HG03280 (cell line): ENCODE measurements around the gene LPAR4.
"Not testable (repeated sequence)": the region's sequence is repeated elsewhere in the genome, so short reads cannot be mapped to it uniquely, and the experiment has no call there.

ENCODE experiments used
- ATAC-seq: cut with Tn5 transposase; IDR thresholded peaks from one replicate; pipeline ENCODE4 v1.9.1; 2021; ENCODE audit warnings: mild to moderate bottlenecking, moderate library complexity; ENCODE audit not compliant: unreplicated experiment

The LPAR4 gene, protein sequence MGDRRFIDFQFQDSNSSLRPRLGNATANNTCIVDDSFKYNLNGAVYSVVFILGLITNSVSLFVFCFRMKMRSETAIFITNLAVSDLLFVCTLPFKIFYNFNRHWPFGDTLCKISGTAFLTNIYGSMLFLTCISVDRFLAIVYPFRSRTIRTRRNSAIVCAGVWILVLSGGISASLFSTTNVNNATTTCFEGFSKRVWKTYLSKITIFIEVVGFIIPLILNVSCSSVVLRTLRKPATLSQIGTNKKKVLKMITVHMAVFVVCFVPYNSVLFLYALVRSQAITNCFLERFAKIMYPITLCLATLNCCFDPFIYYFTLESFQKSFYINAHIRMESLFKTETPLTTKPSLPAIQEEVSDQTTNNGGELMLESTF

DNA sequence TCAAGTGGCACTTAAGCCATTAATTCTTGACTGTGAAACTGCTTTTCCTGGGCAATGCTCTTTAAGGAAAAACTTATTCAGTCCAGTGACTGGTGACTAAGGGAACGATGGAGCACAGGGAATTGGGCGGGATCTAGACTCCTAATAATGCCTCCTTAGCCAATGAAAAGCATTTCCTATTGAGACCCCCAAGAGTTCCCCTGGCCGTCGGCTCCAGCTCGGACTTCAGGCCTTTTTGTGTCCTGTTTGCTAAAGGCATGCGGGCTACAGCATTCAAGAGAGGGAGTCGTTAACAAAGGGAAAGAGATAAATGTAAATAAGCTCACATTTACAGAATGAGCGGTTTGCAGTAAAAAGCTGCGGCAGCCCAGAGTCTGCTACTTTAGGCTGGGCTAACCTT lies at the start of gene LPAR4:
LPAR4 (plus strand) TSS at position 232 of the 400 bp plus-strand sequence. CDS start 7,150 bp downstream, outside the sequence.
- ATAC-seq: no peak

DNA sequence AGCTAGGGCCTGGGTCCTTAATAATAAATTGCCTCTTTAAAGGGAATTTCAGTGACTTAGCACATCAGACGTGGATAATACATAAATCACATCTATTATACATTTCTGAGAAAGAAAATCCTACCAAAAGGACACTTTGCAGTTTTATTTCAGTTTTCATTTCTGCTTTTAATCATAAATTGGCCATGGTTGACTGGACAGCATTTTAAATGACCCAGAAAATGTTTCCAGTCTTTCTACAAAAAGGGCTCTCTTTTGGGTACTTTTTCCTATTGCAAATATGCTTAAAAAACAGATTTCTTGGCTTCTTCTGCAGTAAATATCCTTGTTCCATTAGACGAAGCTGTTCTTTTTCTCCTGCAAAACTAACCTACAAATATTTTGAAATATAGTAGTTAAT lies 41.4 kb upstream of the LPAR4 start:
- ATAC-seq: no peak

DNA sequence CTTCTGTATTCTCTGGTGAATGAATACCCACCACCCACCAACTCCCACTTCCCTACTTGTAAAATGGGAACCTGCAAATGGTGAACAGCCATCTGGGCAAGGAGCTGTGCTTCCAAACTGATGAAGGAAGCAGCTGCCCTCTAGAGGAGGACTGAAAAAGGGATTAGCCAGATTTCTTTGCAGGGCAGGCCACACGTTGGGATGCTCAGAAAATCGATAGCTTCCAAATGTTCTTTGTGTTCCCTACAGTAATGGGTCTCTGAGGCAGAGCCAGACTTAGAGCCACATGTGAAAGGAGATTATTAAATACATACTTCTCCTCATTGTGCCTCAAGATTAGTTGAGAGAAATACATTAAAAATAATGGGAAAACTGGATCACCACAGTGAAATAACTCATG lies 39.3 kb upstream of the LPAR4 start:
- no peak for ATAC-seq

DNA sequence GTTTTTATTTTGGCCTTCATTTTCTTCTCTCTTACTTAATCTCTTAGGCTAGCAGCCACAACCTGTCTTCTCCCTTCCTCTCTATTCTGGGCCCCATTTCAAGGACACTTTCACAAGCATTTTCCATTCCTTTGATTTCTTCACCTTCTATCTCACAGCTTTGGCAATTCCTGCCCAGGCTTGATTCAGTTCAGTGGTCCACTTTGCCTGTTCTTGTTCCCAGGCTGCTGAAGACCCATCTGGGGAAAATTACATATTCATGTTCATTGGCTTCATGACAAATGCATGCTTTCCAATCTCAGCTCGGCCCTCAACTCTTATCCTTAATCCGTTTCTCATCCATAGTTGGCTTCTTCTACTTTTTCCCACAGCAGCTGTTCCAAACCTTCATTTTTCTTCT lies 38.7 kb upstream of the LPAR4 start:
- ATAC-seq: no peak

DNA sequence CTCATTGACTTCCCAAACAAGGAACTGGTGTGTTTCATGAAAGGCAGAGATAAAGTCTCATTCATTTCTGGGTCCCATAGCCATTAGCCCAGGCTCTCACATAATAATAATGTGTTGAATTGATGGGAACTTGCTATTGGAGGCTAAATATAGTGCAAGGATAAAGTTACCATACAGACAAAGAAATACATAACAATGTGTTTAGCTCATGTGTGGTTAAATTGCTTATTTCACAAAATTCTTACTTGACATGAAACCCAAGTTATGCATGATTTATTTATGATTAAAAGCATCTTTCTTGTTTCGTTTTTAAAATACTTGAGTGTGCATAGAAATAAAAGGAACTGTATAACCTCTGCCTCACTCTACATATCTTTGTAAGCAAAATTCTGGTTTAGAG lies 37.3 kb upstream of the LPAR4 start:
- ATAC-seq: no peak

DNA sequence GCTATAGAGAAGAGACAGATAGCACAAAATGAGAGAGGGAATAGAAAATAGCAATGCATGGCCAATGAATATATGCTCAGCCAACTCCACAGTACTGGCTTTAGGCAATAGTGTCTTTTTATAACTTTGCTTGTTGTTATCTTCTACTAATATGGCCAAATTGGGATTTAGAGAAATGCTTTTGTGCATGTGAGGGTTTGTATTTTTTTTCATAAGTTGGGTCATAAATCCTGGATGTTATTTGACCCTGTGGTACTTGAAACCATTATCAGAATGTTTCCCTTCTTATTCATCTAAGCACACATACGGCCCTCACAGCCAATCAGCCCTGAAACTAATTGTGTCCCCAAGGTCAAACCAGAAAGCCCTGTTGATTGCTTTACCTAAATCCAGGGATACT lies 35.2 kb upstream of the LPAR4 start:
- no peak for ATAC-seq

DNA sequence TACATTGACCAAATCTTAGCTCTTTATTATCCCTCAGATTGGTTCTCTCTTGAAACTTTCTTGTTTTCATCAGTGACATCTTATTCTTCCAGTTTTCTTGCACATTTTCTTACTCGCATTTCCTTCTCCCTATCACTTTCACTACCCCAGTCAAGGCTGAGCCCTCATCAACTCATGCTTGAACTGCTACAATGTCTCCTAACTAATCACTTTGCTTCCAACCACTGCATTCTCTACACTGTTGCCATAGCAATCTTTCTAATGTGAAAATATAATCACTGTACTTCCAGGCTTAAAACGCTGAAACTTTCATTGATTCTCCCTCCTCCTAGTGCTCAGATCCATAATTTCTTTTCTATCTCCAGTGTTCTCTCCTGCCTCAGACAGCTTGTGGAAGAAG lies 22.2 kb upstream of the LPAR4 start:
- no peak for ATAC-seq

DNA sequence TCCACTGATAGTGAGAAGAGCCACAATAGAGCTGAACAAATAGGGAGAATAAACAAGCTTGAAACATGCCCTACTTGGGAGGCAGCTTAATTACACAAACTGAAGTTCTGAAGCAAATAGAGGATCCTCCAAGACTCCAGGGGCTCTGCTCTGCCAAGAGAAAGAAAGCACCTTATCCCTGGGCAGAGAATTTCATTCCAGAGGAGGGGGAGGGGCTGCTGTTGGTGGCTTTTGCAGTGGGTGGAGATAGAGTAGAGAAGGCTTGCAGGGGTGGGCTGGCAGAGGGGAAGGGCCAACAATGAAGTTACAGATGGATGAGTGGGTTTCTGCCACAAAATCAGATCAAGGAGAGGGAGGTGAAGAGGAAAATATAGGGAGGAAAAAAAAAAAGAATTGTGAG lies 1.0 kb upstream of the LPAR4 start:
- no peak for ATAC-seq

DNA sequence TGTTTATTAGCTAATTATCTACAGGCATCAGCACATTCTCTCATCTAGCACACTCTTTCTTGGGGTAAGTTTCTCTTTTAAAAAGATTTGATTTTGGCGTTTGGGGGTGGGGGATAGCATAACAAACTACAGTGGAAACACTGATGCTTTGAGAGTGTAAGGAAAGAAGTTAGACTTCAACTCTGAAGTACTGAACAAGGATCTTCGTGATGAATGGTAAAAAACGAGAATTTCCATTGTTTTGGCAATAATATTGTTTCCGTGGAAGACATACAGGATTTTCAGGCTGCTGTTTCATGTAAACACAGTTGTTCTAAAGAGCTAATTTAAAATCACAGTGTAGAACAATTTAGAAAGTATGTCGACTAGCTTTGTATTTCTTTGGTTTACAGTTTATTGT lies 451 bp downstream of the LPAR4 start:
- no peak for ATAC-seq

DNA sequence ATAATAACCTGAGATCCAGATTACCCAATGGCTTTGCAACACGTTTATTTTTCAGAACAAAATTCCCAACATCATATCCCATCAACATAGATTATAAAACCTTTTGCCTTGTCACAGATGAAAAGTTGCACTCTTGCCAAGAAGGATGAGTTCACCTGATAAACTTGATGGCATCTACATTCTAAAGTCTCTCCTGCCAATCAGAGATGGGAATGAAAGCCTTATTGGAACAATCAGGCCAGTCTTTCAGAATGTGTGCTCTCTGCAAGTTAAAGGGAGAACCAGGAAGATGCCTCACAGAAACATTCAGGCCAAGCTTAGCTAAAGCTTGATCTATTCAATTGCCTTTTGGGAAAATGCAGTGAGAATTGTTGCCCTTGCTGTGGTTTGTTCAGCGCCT lies 1.3 kb downstream of the LPAR4 start:
- no peak for ATAC-seq

DNA sequence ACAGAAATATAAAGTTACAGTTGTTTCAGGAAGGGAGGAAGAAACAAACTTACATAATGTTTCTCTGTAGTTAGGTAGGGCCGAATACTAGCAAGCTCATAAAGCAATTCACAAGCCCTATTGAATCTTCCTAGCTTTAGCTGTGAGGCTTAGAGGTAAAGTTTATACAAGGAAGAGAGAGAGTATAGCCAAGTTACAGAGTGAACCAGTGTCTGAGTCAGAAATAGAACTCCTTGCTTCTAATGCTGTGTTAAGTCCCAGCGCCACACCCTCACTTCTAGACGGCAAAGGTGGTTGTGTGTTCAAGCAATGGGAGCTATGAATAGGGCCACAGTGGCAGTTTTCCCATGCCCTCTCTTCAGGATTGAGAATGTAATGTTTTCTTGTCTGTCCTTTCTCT lies 6.1 kb downstream of the LPAR4 start:
- no peak for ATAC-seq

DNA sequence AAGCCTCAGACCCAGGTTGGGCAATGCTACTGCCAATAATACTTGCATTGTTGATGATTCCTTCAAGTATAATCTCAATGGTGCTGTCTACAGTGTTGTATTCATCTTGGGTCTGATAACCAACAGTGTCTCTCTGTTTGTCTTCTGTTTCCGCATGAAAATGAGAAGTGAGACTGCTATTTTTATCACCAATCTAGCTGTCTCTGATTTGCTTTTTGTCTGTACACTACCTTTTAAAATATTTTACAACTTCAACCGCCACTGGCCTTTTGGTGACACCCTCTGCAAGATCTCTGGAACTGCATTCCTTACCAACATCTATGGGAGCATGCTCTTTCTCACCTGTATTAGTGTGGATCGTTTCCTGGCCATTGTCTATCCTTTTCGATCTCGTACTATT lies 7.4 kb downstream of the LPAR4 start:
- peak; percentile 92 for ATAC-seq

DNA sequence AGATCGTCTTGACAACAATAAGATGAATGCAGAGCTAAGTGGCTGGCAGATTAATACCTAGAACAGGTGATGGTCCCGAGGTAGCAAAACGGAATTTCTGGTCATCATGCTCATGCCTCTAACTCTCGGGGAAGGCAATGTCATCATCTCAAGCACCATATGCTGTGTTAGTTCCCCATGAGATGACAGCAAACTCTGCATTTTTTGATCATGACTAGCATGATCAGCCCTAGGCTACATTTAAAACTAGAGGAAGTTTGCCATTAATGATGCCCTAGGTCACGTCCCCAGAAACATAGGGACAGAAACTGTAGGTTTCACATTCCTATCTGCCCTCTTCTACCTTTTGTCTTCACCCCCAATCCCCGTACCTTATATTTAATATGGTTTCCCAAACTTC lies 11.6 kb downstream of the LPAR4 start:
- ATAC-seq: no peak

DNA sequence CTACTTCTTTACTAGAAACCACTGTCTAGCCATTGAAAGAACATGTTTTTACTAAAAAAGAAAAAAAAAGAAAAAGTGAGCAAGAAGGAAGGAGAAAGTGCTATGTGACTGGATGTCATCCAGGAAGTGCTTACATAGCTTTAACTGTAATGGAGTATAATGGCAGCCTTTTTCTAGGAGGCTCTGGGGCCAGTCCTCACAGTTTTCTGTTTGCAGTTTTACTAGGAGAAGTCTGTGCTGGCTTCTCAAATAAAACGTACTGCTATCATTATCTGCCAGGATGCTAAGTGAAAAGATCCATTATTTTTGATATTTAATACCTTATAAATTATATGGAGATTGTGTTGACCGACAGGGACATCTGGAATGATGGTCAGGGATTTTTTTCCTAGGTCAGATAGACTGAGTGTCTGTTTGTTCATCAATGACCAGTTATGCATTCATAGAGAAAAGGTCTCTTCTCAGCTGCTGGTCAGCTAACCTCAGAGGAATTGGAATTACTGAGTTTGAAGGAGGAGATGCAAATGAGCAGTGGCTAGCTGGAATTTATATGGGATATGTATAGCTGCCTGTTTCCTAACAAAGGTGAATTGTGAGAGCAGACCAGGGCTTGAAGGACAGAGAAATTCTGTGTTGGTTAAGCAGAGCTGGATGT lies 21.7 kb downstream of the LPAR4 start:
- no peak for ATAC-seq

DNA sequence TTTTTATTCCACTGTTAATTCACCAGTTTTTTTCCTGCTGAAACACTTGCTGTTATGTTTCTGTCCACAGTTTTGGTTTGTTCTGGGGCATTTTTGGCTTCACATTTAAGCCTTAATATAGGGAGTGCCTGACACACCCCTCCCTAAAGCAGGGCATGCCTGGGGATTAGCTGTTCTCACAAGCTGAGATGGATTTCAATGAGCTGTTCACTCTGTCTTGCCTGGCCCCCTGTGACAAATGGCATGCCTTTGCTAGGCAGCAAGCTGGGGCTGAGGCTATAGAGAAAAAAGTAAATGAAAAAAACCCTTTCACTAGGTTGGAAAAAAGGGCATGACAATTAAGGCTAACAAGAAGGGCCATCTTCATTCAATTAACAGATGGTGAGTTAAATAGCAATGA lies 22.4 kb downstream of the LPAR4 start:
- no peak for ATAC-seq

DNA sequence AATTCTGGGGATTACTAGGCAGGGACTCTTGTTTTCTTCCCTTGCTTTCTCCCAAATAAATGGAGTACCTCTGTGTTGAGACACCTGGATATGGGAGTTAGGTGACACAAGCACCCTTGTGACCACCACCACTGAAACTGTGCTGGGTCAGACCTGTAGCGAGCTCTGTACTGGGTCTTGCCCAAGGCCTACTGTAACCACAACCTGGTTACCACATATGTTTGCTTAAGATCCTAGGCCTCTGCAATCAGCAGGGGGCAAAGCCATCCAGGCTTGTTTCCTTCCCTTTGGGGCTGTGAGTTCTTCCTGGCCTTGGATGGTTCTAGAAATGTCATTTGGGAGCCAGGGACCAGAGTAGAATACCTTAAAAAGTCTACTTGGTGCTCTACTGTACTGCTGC lies 49.4 kb downstream of the LPAR4 start:
- ATAC-seq: no peak

DNA sequence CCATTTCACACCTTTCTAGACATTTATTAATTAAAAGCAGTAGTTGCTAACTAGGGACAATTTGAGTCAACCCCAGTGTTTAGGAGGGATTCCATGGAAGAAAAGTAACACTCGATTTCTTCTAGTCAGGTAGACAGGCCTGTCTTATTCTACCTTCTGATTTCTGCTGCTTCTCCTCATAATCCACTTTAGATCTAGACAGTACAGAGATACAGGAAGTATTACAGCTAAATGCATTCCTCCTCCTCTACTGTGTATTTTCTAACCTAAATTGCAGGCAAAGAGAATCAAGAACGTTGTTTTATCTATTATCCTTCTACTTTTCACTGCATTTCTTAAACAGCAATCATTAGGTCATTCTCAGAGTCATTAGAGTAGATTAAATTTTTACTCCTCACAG lies 52.6 kb downstream of the LPAR4 start:
- ATAC-seq: no peak

DNA sequence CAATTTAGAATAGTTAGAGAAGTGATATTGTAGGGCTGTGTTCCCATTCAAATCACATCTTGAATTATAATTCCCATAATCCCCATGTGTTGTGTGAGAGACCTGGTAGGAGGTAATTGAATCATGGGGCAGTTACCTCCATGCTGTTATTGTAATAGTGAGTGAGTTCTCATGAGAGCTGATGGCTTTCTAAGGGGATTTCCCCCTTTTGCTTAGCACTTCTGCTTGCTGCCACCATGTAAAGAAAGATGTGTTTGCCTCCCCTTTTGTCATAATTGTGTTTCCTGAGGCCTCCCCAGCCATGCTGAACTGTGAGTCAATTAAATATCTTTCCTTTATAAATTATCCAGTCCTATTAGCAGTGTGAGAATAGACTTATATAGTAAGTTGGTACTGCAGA lies 53.2 kb downstream of the LPAR4 start:
- ATAC-seq: no peak

DNA sequence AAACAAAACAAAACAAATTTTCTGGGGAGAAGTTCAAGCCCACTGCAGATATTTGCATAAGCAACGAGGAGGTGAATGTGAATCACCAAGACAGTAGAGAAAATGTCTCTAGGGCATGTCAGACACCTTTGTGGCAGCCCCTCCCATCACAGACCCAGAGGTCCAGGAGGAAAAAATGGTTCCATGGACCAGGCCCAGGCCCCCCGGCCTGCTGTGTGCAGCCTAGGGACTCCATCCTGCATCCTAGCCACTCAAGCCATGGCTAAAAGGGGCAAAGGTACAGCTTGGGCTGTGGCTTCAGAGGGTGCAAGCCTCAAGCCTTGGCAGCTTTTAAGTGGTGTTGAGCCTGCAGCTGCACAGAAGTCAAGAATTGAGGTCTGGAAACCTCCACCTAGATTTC lies 54.0 kb downstream of the LPAR4 start:
- ATAC-seq: no peak

DNA sequence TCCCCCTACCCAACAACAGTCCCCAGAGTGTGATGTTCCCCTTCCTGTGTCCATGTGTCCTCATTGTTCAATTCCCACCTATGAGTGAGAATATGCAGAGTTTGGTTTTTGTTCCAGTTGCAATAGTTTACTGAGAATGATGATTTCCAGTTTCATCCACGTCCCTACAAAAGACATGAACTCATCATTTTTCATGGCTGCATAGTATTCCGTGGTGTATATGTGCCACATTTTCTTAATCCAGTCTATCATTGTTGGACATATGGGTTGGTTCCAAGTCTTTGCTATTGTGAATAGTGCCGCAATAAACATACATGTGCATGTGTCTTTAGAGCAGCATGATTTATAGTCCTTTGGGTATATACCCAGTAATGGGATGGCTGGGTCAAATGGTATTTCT lies 55.0 kb downstream of the LPAR4 start:
- ATAC-seq: not testable (repeated sequence)
